ENCODE data around the gene PLAAT4.

Gene PLAAT4

GRCh38 chr11:63553759-63554158, 17.2 kb downstream of the PLAAT4 start:
- TF ChIP-seq CTCF (IDR thresholded peaks at IDR 0.05; ENCODE audit: low read depth, low read length), result no peak
- no peak for DNase-seq (ENCODE audit: extremely low read depth, low read depth)

GRCh38 chr11:63554877-63555223, 18.2 kb downstream of the PLAAT4 start:
- no peak for DNase-seq (ENCODE audit: extremely low read depth, low read depth)
- TF ChIP-seq CTCF (IDR thresholded peaks at IDR 0.05; ENCODE audit: low read depth, low read length), result no peak

GRCh38 chr11:63556404-63557013, 19.9 kb downstream of the PLAAT4 start:
- no peak for DNase-seq (ENCODE audit: extremely low read depth, low read depth)

GRCh38 chr11:63557570-63557969, 21.0 kb downstream of the PLAAT4 start:
- no peak for DNase-seq (ENCODE audit: extremely low read depth, low read depth)
- no peak for TF ChIP-seq CTCF (IDR thresholded peaks at IDR 0.05; ENCODE audit: low read depth, low read length)

More at GRCh38 chr11:63556404-63557013, 19.9 kb downstream of the PLAAT4 start:
- TF ChIP-seq CTCF (IDR thresholded peaks at IDR 0.05; ENCODE audit: low read depth, low read length), result no peak

GRCh38 chr11:63558459-63559157, 22.0 kb downstream of the PLAAT4 start:
- no peak for DNase-seq (ENCODE audit: extremely low read depth, low read depth)
- TF ChIP-seq CTCF (IDR thresholded peaks at IDR 0.05; ENCODE audit: low read depth, low read length), result no peak

GRCh38 chr11:63560506-63561180, 24.0 kb downstream of the PLAAT4 start:
- no peak for TF ChIP-seq CTCF (IDR thresholded peaks at IDR 0.05; ENCODE audit: low read depth, low read length)
- no peak for DNase-seq (ENCODE audit: extremely low read depth, low read depth)
